ENCODE data around the gene TEAD3. TPM values are rescaled to one million over a fixed set of nuclear protein-coding genes. Genes with fewer than 3 reads are reported as not detected.
"Not testable (repeated sequence)": the region's sequence is repeated elsewhere in the genome, so short reads cannot be mapped to it uniquely, and the experiment has no call there.

The TEAD3 gene
- total RNA-seq, 1 donor, result 11.2 TPM

DNA sequence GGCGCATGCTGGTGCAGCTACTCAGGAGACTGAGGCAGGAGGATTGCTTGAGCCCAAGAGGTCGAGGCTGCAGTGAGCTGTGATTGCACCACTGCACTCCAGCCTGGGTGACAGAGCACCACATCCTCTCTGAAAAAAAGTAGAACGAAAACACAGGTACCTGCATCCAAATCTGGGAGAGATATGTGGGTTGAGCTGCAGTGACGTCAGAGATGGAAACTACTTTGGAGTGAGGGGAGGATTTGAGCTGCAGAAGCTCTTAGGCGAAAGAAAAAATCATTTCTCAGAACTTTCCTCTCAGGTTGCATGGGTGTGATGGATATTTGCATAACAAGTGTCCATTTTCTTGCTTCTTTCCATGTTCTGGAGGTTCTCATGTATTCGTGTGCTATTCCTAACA is 19.8 kb upstream of the TEAD3 start:
- Histone ChIP-seq H3K4me3 (ENCODE audit: insufficient read depth, low read length) (no peak overlapping the region), H3K4me1 (ENCODE audit: insufficient read depth, low read length) (no peaks in the 10 kb centered on the region), H4K20me1 (ENCODE audit: insufficient read depth, low read length) (no peaks in the 10 kb centered on the region), H3K4me2 (ENCODE audit: insufficient read depth, low read length) (no peak overlapping the region), H3K27me3 (ENCODE audit: insufficient read depth, low read length) (peaks cover 15% of the 10 kb centered on the region), H3K9me3 (ENCODE audit: low read depth, low read length) (no peaks in the 10 kb centered on the region), H3K36me3 (ENCODE audit: insufficient read depth, low read length) (no peaks in the 10 kb centered on the region), H3K27ac (ENCODE audit: low read depth, low read length) (no peak overlapping the region), H3K79me2 (ENCODE audit: insufficient read depth, low read length) (no peaks in the 10 kb centered on the region), H2AFZ (ENCODE audit: low read length) (no peak overlapping the region)
- no peak for DNase-seq (ENCODE audit: insufficient read length, low spot score, missing footprints)
- TF ChIP-seq, protein P1, sequence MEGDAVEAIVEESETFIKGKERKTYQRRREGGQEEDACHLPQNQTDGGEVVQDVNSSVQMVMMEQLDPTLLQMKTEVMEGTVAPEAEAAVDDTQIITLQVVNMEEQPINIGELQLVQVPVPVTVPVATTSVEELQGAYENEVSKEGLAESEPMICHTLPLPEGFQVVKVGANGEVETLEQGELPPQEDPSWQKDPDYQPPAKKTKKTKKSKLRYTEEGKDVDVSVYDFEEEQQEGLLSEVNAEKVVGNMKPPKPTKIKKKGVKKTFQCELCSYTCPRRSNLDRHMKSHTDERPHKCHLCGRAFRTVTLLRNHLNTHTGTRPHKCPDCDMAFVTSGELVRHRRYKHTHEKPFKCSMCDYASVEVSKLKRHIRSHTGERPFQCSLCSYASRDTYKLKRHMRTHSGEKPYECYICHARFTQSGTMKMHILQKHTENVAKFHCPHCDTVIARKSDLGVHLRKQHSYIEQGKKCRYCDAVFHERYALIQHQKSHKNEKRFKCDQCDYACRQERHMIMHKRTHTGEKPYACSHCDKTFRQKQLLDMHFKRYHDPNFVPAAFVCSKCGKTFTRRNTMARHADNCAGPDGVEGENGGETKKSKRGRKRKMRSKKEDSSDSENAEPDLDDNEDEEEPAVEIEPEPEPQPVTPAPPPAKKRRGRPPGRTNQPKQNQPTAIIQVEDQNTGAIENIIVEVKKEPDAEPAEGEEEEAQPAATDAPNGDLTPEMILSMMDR (IDR thresholded peaks at IDR 0.05; ENCODE audit: extremely low read depth, low read depth, low read length), result no peak

DNA sequence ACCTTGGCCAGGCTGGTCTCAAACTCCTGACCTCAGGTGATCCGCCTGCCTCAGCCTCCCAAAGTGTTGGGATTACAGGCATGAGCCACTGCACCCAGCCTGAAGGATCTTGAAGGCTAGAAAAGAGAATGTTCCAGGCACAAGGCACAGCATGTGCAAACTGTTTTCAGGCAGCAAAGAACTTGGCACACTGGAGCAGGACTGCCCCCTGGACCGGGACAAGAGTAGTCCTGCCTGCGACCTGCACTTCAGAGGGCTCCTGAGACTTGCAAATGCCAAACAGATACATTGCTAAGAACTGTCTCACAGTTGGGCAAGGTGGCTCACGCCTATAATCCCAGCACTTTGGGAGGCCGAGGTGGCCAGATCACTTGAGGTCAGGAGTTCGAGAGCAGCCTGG is 19.1 kb upstream of the TEAD3 start:
- DNase-seq (ENCODE audit: insufficient read length, low spot score, missing footprints), result peak; percentile 69
- H3K4me3 ChIP-seq (ENCODE audit: insufficient read depth, low read length); H3K4me1 ChIP-seq (ENCODE audit: insufficient read depth, low read length); H3K9me3 ChIP-seq (ENCODE audit: low read depth, low read length); H3K27ac ChIP-seq (ENCODE audit: low read depth, low read length); H4K20me1 ChIP-seq (ENCODE audit: insufficient read depth, low read length); H2AFZ ChIP-seq (ENCODE audit: low read length); H3K36me3 ChIP-seq (ENCODE audit: insufficient read depth, low read length); H3K4me2 ChIP-seq (ENCODE audit: insufficient read depth, low read length); H3K79me2 ChIP-seq (ENCODE audit: insufficient read depth, low read length): not testable (repeated sequence)
- H3K27me3 ChIP-seq (ENCODE audit: insufficient read depth, low read length), result peaks cover 19% of the 10 kb centered on the region

DNA sequence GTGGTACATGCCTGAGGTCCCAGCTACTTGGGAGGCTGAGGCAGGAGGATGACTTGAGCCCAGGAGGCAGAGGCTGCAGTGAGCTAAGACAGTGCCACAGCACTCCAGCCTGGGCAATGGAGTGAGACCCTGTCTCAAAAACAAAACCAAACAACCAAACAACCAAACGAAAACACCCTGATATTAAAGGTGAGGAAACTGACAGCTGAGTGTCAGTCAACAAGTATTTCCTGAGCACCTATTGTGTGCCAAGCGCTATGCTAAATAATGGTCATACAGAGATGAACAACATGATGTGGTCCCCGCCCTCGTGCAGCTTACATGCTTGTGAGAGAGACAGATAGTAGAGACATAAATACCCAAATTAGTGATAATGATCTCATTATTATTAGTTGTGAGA is 17.7 kb upstream of the TEAD3 start:
- Histone ChIP-seq H3K79me2 (ENCODE audit: insufficient read depth, low read length) (no peaks in the 10 kb centered on the region), H3K36me3 (ENCODE audit: insufficient read depth, low read length) (no peaks in the 10 kb centered on the region), H3K9me3 (ENCODE audit: low read depth, low read length) (no peaks in the 10 kb centered on the region), H3K27ac (ENCODE audit: low read depth, low read length) (no peak overlapping the region), H3K27me3 (ENCODE audit: insufficient read depth, low read length) (peaks cover 26% of the 10 kb centered on the region), H2AFZ (ENCODE audit: low read length) (no peak overlapping the region), H3K4me3 (ENCODE audit: insufficient read depth, low read length) (no peak overlapping the region), H4K20me1 (ENCODE audit: insufficient read depth, low read length) (no peaks in the 10 kb centered on the region), H3K4me2 (ENCODE audit: insufficient read depth, low read length) (no peak overlapping the region), H3K4me1 (ENCODE audit: insufficient read depth, low read length) (no peaks in the 10 kb centered on the region)
- TF ChIP-seq, protein P1 (IDR thresholded peaks at IDR 0.05; ENCODE audit: extremely low read depth, low read depth, low read length), result no peak
- DNase-seq (ENCODE audit: insufficient read length, low spot score, missing footprints), result peak; percentile 54

DNA sequence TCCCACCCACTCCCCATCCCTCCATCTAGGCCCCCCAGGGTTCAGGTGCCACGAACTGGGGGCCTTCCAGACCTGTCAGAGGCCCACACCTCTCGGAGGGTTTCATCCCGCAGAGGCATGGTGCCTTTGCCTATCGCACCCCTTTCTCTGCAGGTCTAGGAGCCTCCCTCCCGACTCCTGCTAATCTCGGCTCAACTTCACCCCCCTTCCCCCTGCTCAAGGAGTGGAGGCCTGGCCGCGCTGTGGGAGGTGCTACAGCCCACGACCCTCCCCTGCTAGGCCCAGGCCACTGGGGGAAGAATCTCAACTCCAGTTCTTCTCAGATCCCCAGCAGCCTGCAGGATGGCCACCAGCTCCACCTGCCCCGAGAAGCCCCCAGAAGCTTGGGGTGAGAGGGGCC is 15.9 kb upstream of the TEAD3 start, which contains the start of gene TULP1:
Gene TULP1, minus strand, starts transcription at position 157 of the 400 bp plus-strand sequence. Its CDS starts 38 bp downstream, at position 119.
- Histone ChIP-seq H2AFZ (ENCODE audit: low read length) (no peak within 1 kb of the TSS), H3K4me1 (ENCODE audit: insufficient read depth, low read length) (no peaks in the 10 kb centered on the region), H3K79me2 (ENCODE audit: insufficient read depth, low read length) (no peaks in the 10 kb centered on the region), H3K9me3 (ENCODE audit: low read depth, low read length) (no peaks in the 10 kb centered on the region), H3K27ac (ENCODE audit: low read depth, low read length) (no peak within 1 kb of the TSS), H3K4me3 (ENCODE audit: insufficient read depth, low read length) (no peak within 1 kb of the TSS), H3K36me3 (ENCODE audit: insufficient read depth, low read length) (no peaks in the 10 kb centered on the region), H3K27me3 (ENCODE audit: insufficient read depth, low read length) (peaks cover 34% of the 10 kb centered on the region), H4K20me1 (ENCODE audit: insufficient read depth, low read length) (no peaks in the 10 kb centered on the region), H3K4me2 (ENCODE audit: insufficient read depth, low read length) (no peak within 1 kb of the TSS)
- TF ChIP-seq, protein P1 (IDR thresholded peaks at IDR 0.05; ENCODE audit: extremely low read depth, low read depth, low read length), result no peak
- peak; percentile 44 for DNase-seq (ENCODE audit: insufficient read length, low spot score, missing footprints)

Data from osteoblast (primary cell).